HFFc6 (cell line): Measurements from ENCODE around the gene PRKAG2. TPM values are rescaled to one million over a fixed set of nuclear protein-coding genes. Genes with fewer than 3 reads are reported as not detected.
"Not testable (repeated sequence)": the region's sequence is repeated elsewhere in the genome, so short reads cannot be mapped to it uniquely, and the experiment has no call there.

Source experiments
- DNase-seq: peaks from one replicate; pipeline ENCODE4 v3.0.0-alpha.2; 2018
- H3K27ac Mint-ChIP-seq: 2 replicates; pipeline ENCODE4 v1.8.0; 2020; ENCODE audit warnings: mild to moderate bottlenecking, mixed read lengths
- H3K27me3 Mint-ChIP-seq: 2 replicates; pipeline ENCODE4 v1.8.0; 2021; ENCODE audit warnings: mild to moderate bottlenecking, moderate library complexity, mixed read lengths; ENCODE audit not compliant: insufficient read depth
- H3K36me3 Mint-ChIP-seq: 2 replicates; pipeline ENCODE4 v1.8.0; 2021; ENCODE audit warnings: low read depth, mixed read lengths
- H3K4me1 Mint-ChIP-seq: 2 replicates; pipeline ENCODE4 v1.8.0; 2020; ENCODE audit warnings: low read depth, mixed read lengths
- H3K4me3 Mint-ChIP-seq: 2 replicates; pipeline ENCODE4 v1.8.0; 2020; ENCODE audit warnings: mild to moderate bottlenecking, moderate library complexity, mixed read lengths
- H3K9me3 Mint-ChIP-seq: 2 replicates; pipeline ENCODE4 v1.8.0; 2020; ENCODE audit warnings: mild to moderate bottlenecking, mixed read lengths
- total RNA-seq, 6 experiments: library from RNA; stranded (reverse); fragmentation: NEBNext Ultra II Directional; extraction: Animal tissue kit (Norgen Biotek cat#: 25700); gene quantifications; 2 replicates in 1 of 6; 3 replicates in 5 of 6; pipeline ENCODE4 v1.2.3, GENCODE V29; 2021
- TF ChIP-seq, protein P1 (sequence below): fragments of 200-600 bp; sonication (generic); IDR thresholded peaks from 2 replicates; pipeline ENCODE4 v1.5.0; 2021; ENCODE audit warnings: antibody characterized with exemption, mild to moderate bottlenecking

Gene PRKAG2
- total RNA-seq, 6 experiments from 2014 or later = 15.1 to 19.2 (median 18.4) TPM

DNA sequence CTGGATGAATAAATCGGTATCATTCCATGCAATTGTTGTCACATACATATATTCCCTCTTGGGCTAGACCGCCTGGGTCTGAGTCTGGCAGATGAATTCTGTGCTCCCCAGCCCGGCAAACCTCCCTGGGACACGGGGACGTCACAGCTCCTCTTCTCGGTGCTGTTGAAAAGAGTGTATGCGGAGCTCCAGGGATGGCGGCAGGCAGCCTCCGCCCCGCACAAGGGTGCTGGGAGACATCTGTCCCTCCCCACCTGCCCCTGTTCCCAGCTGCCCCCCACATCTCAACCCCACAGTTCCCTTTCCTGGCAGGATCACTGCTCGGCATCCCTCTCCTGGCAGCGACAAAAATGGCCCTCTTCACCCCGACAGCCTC, 32.1 kb downstream of the PRKAG2 start:
- peaks cover 25% of the 10 kb centered on the region for H3K27me3 Mint-ChIP-seq
- DNase-seq = no peak
- H3K4me1 Mint-ChIP-seq = peaks cover 19% of the 10 kb centered on the region
- H3K9me3 Mint-ChIP-seq = no peaks in the 10 kb centered on the region
- no peaks in the 10 kb centered on the region for H3K36me3 Mint-ChIP-seq
- TF ChIP-seq, protein P1, sequence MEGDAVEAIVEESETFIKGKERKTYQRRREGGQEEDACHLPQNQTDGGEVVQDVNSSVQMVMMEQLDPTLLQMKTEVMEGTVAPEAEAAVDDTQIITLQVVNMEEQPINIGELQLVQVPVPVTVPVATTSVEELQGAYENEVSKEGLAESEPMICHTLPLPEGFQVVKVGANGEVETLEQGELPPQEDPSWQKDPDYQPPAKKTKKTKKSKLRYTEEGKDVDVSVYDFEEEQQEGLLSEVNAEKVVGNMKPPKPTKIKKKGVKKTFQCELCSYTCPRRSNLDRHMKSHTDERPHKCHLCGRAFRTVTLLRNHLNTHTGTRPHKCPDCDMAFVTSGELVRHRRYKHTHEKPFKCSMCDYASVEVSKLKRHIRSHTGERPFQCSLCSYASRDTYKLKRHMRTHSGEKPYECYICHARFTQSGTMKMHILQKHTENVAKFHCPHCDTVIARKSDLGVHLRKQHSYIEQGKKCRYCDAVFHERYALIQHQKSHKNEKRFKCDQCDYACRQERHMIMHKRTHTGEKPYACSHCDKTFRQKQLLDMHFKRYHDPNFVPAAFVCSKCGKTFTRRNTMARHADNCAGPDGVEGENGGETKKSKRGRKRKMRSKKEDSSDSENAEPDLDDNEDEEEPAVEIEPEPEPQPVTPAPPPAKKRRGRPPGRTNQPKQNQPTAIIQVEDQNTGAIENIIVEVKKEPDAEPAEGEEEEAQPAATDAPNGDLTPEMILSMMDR = no peak
- no peak overlapping the region for H3K27ac Mint-ChIP-seq
- no peak overlapping the region for H3K4me3 Mint-ChIP-seq

DNA sequence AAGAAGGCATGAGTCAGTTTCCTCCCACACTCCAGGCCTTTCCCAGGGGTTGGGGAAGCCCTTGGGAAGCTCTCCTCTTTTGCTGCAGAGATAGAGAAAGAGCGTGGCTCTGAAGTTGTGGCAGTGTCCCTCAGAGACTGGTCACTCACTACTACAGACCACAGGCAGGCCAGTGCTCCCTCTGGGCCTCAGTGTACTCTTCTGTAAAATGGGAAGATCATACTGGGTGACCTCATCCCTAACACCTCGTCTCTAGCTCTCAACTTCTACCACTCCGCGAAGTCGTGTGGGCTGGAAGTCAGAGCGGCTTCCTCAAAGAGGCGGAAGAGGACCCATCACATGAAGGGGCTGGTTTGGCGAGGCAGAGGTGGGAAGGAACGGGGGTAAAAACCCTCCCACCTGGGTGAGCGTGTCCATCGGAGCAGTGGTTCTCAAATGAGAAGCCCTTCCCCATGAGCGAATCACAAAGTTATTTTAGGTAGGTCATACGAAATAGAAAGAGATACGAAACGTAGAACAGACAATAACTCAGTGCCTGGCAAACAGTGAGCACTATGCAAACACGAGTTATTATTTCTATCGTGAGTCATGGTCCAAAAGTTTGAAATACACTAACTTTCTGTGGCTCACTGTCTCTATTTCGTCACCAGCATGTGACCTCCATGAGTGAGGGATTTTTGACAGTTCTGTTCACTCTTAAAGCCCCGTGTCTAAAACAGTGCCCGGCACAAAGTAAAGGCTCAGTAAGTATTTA, 32.7 kb downstream of the PRKAG2 start:
- Mint-ChIP-seq H3K27me3 (peaks cover 23% of the 10 kb centered on the region), H3K36me3 (no peaks in the 10 kb centered on the region), H3K4me1 (peaks cover 19% of the 10 kb centered on the region), H3K27ac (no peak overlapping the region), H3K9me3 (no peaks in the 10 kb centered on the region), H3K4me3 (no peak overlapping the region)
- DNase-seq = peak; percentile 34
- TF ChIP-seq, protein P1 = no peak

DNA sequence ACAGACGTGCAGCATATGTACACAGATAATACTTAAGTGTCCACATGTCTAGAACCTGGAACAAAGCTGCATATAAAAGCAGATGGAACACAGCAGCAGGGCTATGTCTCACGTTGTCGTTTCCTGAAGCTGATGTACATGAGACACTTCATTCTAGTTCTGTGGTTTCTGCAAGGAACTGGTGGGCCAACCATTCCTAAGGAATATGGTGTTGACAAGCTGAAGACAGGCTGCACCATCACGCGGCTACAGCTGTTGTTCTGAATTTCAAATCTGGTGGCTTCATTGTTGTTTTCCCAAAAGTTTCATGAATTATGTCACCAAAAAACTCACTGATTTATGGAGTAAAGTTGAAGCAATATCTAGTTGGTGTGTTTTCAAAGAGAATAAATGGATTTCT, 33.7 kb downstream of the PRKAG2 start:
- TF ChIP-seq, protein P1 = no peak
- H3K9me3 Mint-ChIP-seq = no peaks in the 10 kb centered on the region
- DNase-seq = no peak
- H3K27me3 Mint-ChIP-seq = peaks cover 17% of the 10 kb centered on the region
- peaks cover 19% of the 10 kb centered on the region for H3K4me1 Mint-ChIP-seq
- H3K27ac Mint-ChIP-seq = no peak overlapping the region
- H3K36me3 Mint-ChIP-seq = no peaks in the 10 kb centered on the region
- no peak overlapping the region for H3K4me3 Mint-ChIP-seq

DNA sequence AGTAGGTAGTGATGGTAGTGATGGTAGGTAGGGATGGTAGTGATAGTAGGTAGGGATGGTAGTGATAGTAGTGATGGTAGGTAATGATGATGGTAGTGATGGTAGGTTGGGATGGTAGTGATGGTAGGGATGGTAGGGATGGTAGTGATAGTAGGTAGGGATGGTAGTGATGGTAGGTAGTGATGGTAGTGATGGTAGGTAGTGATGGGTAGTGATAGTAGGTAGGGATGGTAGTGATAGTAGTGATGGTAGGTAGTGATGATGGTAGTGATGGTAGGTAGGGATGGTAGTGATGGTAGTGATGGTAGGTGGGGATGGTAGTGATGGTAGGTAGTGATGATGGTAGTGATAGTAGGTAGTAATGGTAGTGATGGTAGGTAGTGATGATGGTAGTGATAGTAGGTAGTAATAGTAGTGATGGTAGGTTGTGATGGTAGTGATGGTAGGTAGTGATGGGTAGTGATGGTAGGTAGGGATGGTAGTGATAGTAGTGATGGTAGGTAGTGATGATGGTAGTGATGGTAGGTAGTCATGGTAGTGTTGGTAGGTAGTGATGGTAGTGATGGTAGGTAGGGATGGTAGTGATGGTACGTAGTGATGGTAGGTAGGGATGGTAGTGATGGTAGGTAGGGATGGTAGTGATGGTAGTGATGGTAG, 35.4 kb downstream of the PRKAG2 start:
- H3K27me3 Mint-ChIP-seq = peaks cover 23% of the 10 kb centered on the region
- H3K27ac Mint-ChIP-seq, DNase-seq, H3K4me3 Mint-ChIP-seq, H3K9me3 Mint-ChIP-seq, H3K36me3 Mint-ChIP-seq: not testable (repeated sequence)
- H3K4me1 Mint-ChIP-seq = peaks cover 19% of the 10 kb centered on the region

DNA sequence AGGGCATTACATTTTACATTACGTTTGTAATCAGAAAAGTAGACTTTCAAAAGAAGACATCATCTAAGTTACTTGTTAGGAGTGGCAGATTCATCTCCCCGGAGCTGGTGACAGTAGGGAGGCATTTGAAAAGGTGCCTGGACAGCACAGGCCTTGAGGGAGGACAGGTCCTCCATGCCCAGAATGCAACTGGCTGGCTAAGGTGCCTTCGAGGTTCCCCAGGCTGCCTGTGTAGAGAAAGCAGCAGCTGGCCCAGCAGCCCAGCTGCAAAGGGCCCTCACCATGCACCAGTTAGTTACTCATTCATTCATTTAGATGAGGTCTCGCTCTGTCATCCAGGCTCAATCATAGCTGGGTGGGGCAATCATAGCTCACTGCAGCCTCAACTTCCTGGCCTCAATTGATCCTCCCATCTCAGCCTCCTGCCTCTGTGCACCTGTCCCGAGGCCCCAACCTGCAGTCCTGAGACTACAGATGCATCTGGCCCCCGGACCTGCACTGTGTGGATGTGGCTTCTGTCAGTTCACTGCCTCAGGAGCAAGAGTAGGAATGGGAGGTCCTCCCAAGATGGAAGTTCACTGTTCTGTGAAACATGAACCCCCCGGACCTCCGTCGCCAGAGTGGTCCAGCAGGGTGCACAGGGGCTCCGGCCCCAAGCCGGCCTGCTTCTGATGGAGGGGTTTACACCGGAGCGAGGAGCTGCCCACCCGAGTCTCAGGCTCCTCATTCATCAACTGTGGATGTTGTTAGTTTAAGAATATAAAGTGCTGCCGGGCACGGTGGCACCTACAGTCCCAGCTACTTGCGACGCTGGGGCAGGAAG, 36.6 kb downstream of the PRKAG2 start:
- TF ChIP-seq, protein P1 = no peak
- DNase-seq = no peak
- Mint-ChIP-seq H3K9me3 (no peaks in the 10 kb centered on the region), H3K4me1 (peaks cover 19% of the 10 kb centered on the region), H3K27ac (no peak overlapping the region), H3K27me3 (peaks cover 34% of the 10 kb centered on the region), H3K4me3 (no peak overlapping the region), H3K36me3 (no peaks in the 10 kb centered on the region)
